HCT116 (cell line): ENCODE measurements around the gene PILRA. TPM values are rescaled to one million over a fixed set of nuclear protein-coding genes. Genes with fewer than 3 reads are reported as not detected.

ENCODE experiments used
- ATAC-seq: fragments of 200-7000 bp; cut with Tn5 transposase; 2 replicates; pipeline ENCODE4 v1.9.1; 2020; ENCODE audit warnings: mild to moderate bottlenecking, moderate library complexity
- BruUV-seq: library from RNA; stranded (reverse); fragments of 400-500 nt; replicated peaks from 2 replicates; lab custom pipeline; 2021; lab: Mats Ljungman, UMichigan
- CTCF ChIA-PET: fragments of 300-600 bp; sonication (Branson Sonifier 250); formaldehyde crosslinking; loops from one replicate; lab custom pipeline; 2021; ENCODE audit warnings: antibody characterized with exemption; lab: Charles Lee
- POLR2A ChIA-PET: fragments of 300-600, 350-600 bp; sonication (Branson Sonifier 250); formaldehyde crosslinking; loops from one replicate; lab custom pipeline; 2021; ENCODE audit warnings: antibody characterized with exemption; lab: Charles Lee
- RAD21 ChIA-PET, 2 experiments: fragments of 300-600 bp; sonication (Branson Sonifier 250); formaldehyde crosslinking; loops; one replicate each; lab custom pipeline; 2023; ENCODE audit warnings: low total read pairs in 2 of 2; ENCODE audit not compliant: uncharacterized antibody in 2 of 2, unreplicated experiment in 2 of 2, low non-redundant PET in 1 of 2; lab: Charles Lee
- DNase-seq: peaks from one replicate; pipeline ENCODE4 v3.0.0-alpha.2; 2010; ENCODE audit warnings: low read depth, low spot score
- H2AFZ ChIP-seq: fragments of 200-600 bp; shearing (Covaris generic), sonication (generic); 2 replicates; pipeline ENCODE4 v1.6.1; 2017; ENCODE audit warnings: low read depth, mixed run types, mixed read lengths, antibody characterized with exemption, low read length; ENCODE audit not compliant: poor library complexity, severe bottlenecking
- H3K27ac ChIP-seq: 2 replicates; pipeline ENCODE4 v1.5.1; 2012; ENCODE audit warnings: low read depth, low read length
- H3K27me3 ChIP-seq: fragments of 200-600 bp; sonication (generic); 2 replicates; pipeline ENCODE4 v1.6.1; 2016; ENCODE audit warnings: mixed run types, low read length, mixed read lengths; ENCODE audit not compliant: insufficient read depth
- H3K36me3 ChIP-seq, 2 experiments: fragments of 200-500 bp in 1 of 2; fragments of 200-600 bp in 1 of 2; sonication (Bioruptor generic) in 1 of 2; sonication (generic) in 1 of 2; 2 replicates each; pipeline versions ENCODE4 v1.5.1 to v1.6.1; 2014 to 2016; ENCODE audit warnings: low read length in 2 of 2, inconsistent platforms in 1 of 2, mixed read lengths in 1 of 2, mixed run types in 1 of 2; ENCODE audit not compliant: insufficient read depth in 2 of 2, control insufficient read depth in 1 of 2
- H3K4me1 ChIP-seq, 2 experiments: fragments of 200-600 bp in 1 of 2; sonication (generic) in 1 of 2; 2 replicates each; pipeline versions ENCODE4 v1.5.1 to v1.6.1; 2012 to 2017; ENCODE audit warnings: low read length in 2 of 2, inconsistent platforms in 1 of 2, mild to moderate bottlenecking in 1 of 2, mixed read lengths in 1 of 2, mixed run types in 1 of 2, moderate library complexity in 1 of 2; ENCODE audit not compliant: insufficient read depth in 2 of 2, control insufficient read depth in 1 of 2
- H3K4me2 ChIP-seq: fragments of 200-600 bp; sonication (generic); 2 replicates; pipeline ENCODE4 v1.6.1; 2017; ENCODE audit warnings: mixed run types, low read length, mixed read lengths
- H3K4me3 ChIP-seq, 2 experiments: fragments of 200-600 bp in 1 of 2; sonication (generic) in 1 of 2; replicated peaks in 1 of 2; 2 replicates each; pipeline ENCODE4 v1.5.1; 2011 to 2016; ENCODE audit warnings: low read length in 2 of 2, control low read depth in 1 of 2, low read depth in 1 of 2, mild to moderate bottlenecking in 1 of 2, mixed read lengths in 1 of 2, mixed run types in 1 of 2
- H3K79me2 ChIP-seq: fragments of 200-600 bp; sonication (generic); 2 replicates; pipeline ENCODE4 v1.6.1; 2017; ENCODE audit warnings: mild to moderate bottlenecking, mixed run types, low read length, moderate library complexity, mixed read lengths; ENCODE audit not compliant: insufficient read depth
- H3K9ac ChIP-seq: fragments of 200-600 bp; sonication (generic); 2 replicates; pipeline ENCODE4 v1.6.1; 2016; ENCODE audit warnings: low read length, mixed read lengths
- H3K9me2 ChIP-seq: fragments of 200-600 bp; sonication (generic), shearing (Covaris generic); 2 replicates; pipeline ENCODE4 v1.6.1; 2017; ENCODE audit warnings: mixed run types, mild to moderate bottlenecking, moderate library complexity; ENCODE audit not compliant: insufficient read depth
- H3K9me3 ChIP-seq, 2 experiments: fragments of 200-500 bp in 1 of 2; fragments of 200-600 bp in 1 of 2; sonication (Bioruptor generic) in 1 of 2; sonication (generic) in 1 of 2; 2 replicates each; pipeline ENCODE4 v1.6.1; 2014 to 2017; ENCODE audit warnings: low read length in 2 of 2, mixed read lengths in 2 of 2, inconsistent platforms in 1 of 2, low read depth in 1 of 2, mild to moderate bottlenecking in 1 of 2, mixed run types in 1 of 2, moderate library complexity in 1 of 2; ENCODE audit not compliant: control insufficient read depth in 1 of 2, insufficient read depth in 1 of 2
- H4K20me1 ChIP-seq: fragments of 200-600 bp; sonication (generic), shearing (Covaris generic); 2 replicates; pipeline ENCODE4 v1.6.1; 2017; ENCODE audit warnings: mixed run types, mild to moderate bottlenecking, moderate library complexity; ENCODE audit not compliant: insufficient read depth
- CEBPB ChIP-seq: IDR thresholded peaks from 2 replicates; pipeline ENCODE4 v1.6.1; 2012; ENCODE audit warnings: low read depth
- CTCF ChIP-seq, 3 experiments: fragments of 200-600 bp in 1 of 3; sonication (generic) in 1 of 3; IDR thresholded peaks in 2 of 3; conservative IDR thresholded peaks in 1 of 3; 2 replicates each; pipeline ENCODE4 v1.5.1; 2012 to 2017; ENCODE audit warnings: low read depth in 2 of 3, low read length in 2 of 3, antibody characterized with exemption in 1 of 3, borderline replicate concordance in 1 of 3, control low read depth in 1 of 3, mild to moderate bottlenecking in 1 of 3, mixed read lengths in 1 of 3, mixed run types in 1 of 3, moderate library complexity in 1 of 3; ENCODE audit not compliant: insufficient read depth in 1 of 3
- EGR1 ChIP-seq: IDR thresholded peaks from 2 replicates; pipeline ENCODE4 v1.6.1; 2012; ENCODE audit warnings: low read depth
- EZH2 ChIP-seq: fragments of 200-600 bp; sonication (generic); IDR thresholded peaks from 2 replicates; pipeline ENCODE4 v1.6.1; 2017; ENCODE audit warnings: antibody characterized with exemption, mixed run types
- EZH2phosphoT487 ChIP-seq: fragments of 200-600 bp; IDR thresholded peaks from 2 replicates; pipeline ENCODE4 v1.6.1; 2018; ENCODE audit warnings: antibody characterized with exemption, borderline replicate concordance
- FOSL1 ChIP-seq: IDR thresholded peaks from 2 replicates; pipeline ENCODE4 v1.6.1; 2012; ENCODE audit warnings: low read depth
- JUND ChIP-seq: IDR thresholded peaks from 2 replicates; pipeline ENCODE4 v1.6.1; 2012
- POLR2A ChIP-seq: IDR thresholded peaks from 2 replicates; pipeline ENCODE4 v1.7.0; 2011; ENCODE audit warnings: borderline replicate concordance; ENCODE audit not compliant: insufficient read depth, insufficient read length; ENCODE audit errors: extremely low read depth
- POLR2AphosphoS5 ChIP-seq: IDR thresholded peaks from 2 replicates; pipeline ENCODE4 v1.6.1; 2011; ENCODE audit warnings: mild to moderate bottlenecking, low read depth, low read length, moderate library complexity
- SP1 ChIP-seq: IDR thresholded peaks from 2 replicates; pipeline ENCODE4 v1.6.1; 2012; ENCODE audit warnings: low read depth
- YY1 ChIP-seq: IDR thresholded peaks from 2 replicates; pipeline ENCODE4 v1.6.1; 2011; ENCODE audit warnings: low read length, low read depth, moderate library complexity, mild to moderate bottlenecking; ENCODE audit not compliant: insufficient replicate concordance; ENCODE audit errors: extremely low read depth
- ZFX ChIP-seq: fragments of 450-650 bp; IDR thresholded peaks from 2 replicates; pipeline ENCODE4 v1.6.1; 2017
- intact Hi-C: fragments of 100-400 bp; cut with micrococcal nuclease; formaldehyde crosslinking; loops from 2 replicates; pipeline ENCODE4 v1.10.0; 2022
- total RNA-seq: library from RNA; stranded (reverse); gene quantifications from one replicate; pipeline ENCODE4 v1.2.1, GENCODE V29; 2021; ENCODE audit not compliant: unreplicated experiment
- TF ChIP-seq, protein P1 (sequence below): IDR thresholded peaks from 2 replicates; pipeline ENCODE4 v1.6.1; 2012; ENCODE audit warnings: low read depth
- TF ChIP-seq, protein P2 (sequence below): IDR thresholded peaks from 2 replicates; pipeline ENCODE4 v1.6.1; 2012

The PILRA gene
- total RNA-seq, 1 experiment from 2014 or later = 1.8 TPM

GRCh38 chr7:100348805-100349204, 24.5 kb upstream of the PILRA start:
- Histone ChIP-seq H2AFZ (no peak overlapping the region), H3K9ac (no peak overlapping the region), H3K36me3 (peaks cover 57 to 59% of the 10 kb centered on the region in 2 experiments), H3K9me3 (no peaks in the 10 kb centered on the region), H3K27ac (no peak overlapping the region), H3K4me2 (no peak overlapping the region), H3K79me2 (peaks cover 46% of the 10 kb centered on the region), H3K9me2 (no peaks in the 10 kb centered on the region), H3K4me3 (no peak overlapping the region), H3K27me3 (no peaks in the 10 kb centered on the region), H3K4me1 (peaks cover 4 to 11% of the 10 kb centered on the region in 2 experiments; a peak in 3 of 4 replicates), H4K20me1 (peaks cover 7% of the 10 kb centered on the region; the same call in 1 of the 2 replicates)
- TF ChIP-seq EGR1 (no peak), POLR2AphosphoS5 (no peak)
- POLR2A ChIA-PET = no interaction called here
- ATAC-seq (no peak), DNase-seq (no peak)
- RAD21 ChIA-PET = no interaction called here
- CTCF ChIA-PET = no interaction called here
- intact Hi-C loops = no loop called here
- no TSS peak for BruUV-seq

DNA sequence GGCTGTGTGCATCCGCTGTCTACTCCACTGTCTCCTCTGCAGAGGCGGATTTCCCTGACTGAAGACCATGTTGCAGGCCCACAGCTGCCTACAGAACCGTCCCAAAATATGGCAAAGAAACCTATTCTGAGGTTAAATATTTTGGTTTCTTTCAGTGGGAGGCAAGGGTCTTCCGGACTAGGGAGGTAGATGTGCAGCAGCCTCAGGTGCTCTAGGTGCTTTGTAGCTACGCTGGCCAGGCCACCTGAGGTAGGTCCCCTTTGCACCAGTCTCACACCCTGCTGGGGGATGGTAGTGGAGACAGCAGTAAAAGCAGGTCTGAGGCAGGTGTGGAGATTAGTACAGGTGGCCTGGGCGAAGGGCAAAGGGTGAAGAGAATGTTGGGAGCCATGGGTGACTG, 23.5 kb upstream of the PILRA start:
- ChIA-PET RAD21 (no interaction called here), POLR2A (no interaction called here), CTCF (no interaction called here)
- Histone ChIP-seq H3K36me3 (peaks cover 67 to 68% of the 10 kb centered on the region in 2 experiments), H3K9me2 (no peaks in the 10 kb centered on the region), H2AFZ (no peak overlapping the region), H4K20me1 (peaks cover 1% of the 10 kb centered on the region; the same call in 1 of the 2 replicates), H3K27ac (no peak overlapping the region), H3K27me3 (no peaks in the 10 kb centered on the region), H3K4me2 (no peak overlapping the region), H3K4me1 (peaks cover 2% of the 10 kb centered on the region in 2 experiments; a peak in 3 of 4 replicates), H3K79me2 (peaks cover 42% of the 10 kb centered on the region), H3K4me3 (no peak overlapping the region), H3K9me3 (no peaks in the 10 kb centered on the region), H3K9ac (no peak overlapping the region)
- TF ChIP-seq EZH2 (no peak), YY1 (no peak), CTCF (IDR thresholded peaks at IDR 0.05 in 2 of 3, conservative IDR thresholded peaks at IDR 0.05 in 1 of 3; ENCODE audit: borderline replicate concordance in 1 of 3, insufficient read depth in 1 of 3, low read depth in 2 of 3, low read length in 2 of 3) (no peak), EGR1 (no peak), ZFX (no peak), EZH2phosphoT487 (no peak), FOSL1 (no peak), JUND (no peak), CEBPB (no peak), POLR2AphosphoS5 (no peak), SP1 (no peak), POLR2A (no peak)
- TF ChIP-seq, protein P1, sequence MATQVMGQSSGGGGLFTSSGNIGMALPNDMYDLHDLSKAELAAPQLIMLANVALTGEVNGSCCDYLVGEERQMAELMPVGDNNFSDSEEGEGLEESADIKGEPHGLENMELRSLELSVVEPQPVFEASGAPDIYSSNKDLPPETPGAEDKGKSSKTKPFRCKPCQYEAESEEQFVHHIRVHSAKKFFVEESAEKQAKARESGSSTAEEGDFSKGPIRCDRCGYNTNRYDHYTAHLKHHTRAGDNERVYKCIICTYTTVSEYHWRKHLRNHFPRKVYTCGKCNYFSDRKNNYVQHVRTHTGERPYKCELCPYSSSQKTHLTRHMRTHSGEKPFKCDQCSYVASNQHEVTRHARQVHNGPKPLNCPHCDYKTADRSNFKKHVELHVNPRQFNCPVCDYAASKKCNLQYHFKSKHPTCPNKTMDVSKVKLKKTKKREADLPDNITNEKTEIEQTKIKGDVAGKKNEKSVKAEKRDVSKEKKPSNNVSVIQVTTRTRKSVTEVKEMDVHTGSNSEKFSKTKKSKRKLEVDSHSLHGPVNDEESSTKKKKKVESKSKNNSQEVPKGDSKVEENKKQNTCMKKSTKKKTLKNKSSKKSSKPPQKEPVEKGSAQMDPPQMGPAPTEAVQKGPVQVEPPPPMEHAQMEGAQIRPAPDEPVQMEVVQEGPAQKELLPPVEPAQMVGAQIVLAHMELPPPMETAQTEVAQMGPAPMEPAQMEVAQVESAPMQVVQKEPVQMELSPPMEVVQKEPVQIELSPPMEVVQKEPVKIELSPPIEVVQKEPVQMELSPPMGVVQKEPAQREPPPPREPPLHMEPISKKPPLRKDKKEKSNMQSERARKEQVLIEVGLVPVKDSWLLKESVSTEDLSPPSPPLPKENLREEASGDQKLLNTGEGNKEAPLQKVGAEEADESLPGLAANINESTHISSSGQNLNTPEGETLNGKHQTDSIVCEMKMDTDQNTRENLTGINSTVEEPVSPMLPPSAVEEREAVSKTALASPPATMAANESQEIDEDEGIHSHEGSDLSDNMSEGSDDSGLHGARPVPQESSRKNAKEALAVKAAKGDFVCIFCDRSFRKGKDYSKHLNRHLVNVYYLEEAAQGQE = no peak
- TF ChIP-seq, protein P2, sequence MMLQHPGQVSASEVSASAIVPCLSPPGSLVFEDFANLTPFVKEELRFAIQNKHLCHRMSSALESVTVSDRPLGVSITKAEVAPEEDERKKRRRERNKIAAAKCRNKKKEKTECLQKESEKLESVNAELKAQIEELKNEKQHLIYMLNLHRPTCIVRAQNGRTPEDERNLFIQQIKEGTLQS = no peak
- no peak for ATAC-seq
- intact Hi-C loops = no loop called here
- BruUV-seq = no TSS peak
- no peak for DNase-seq
